Panc1 (cell line): Measurements from ENCODE around the gene CALB2.

Experiments used
- CTCF ChIP-seq: fragments of 450-650 bp; IDR thresholded peaks from 2 replicates; pipeline ENCODE4 v1.5.1; 2017; ENCODE audit warnings: mild to moderate bottlenecking
- SIN3A ChIP-seq: IDR thresholded peaks from 2 replicates; pipeline ENCODE4 v1.6.1; 2012; ENCODE audit warnings: low read depth, mild to moderate bottlenecking, low read length, moderate library complexity, borderline replicate concordance; ENCODE audit not compliant: insufficient read depth
- TCF7L2 ChIP-seq: IDR thresholded peaks from 2 replicates; pipeline ENCODE4 v1.6.1; 2011; ENCODE audit warnings: mild to moderate bottlenecking, low read depth, low read length, inconsistent platforms

- no peak for TF ChIP-seq CTCF
- TF ChIP-seq SIN3A: no peak
- no peak for TF ChIP-seq TCF7L2
Observed at GRCh38 chr16:71351558-71351901, 7.0 kb upstream of the CALB2 start.
